GM18951 (cell line): ENCODE measurements around the gene KCNJ12.

Experiments
- POLR2A ChIP-seq: IDR thresholded peaks from 4 replicates; pipeline ENCODE4 v1.6.1; 2011; ENCODE audit warnings: mild to moderate bottlenecking; ENCODE audit not compliant: insufficient read length, insufficient read depth; ENCODE audit errors: extremely low read depth
- in situ Hi-C: fragments of 300-500 bp; cut with MboI; formaldehyde crosslinking; loops from one replicate; pipeline ENCODE4 v1.12.0; 2022; ENCODE audit warnings: low sequenced_read_pairs, mixed read lengths, inconsistent platforms; ENCODE audit not compliant: unreplicated experiment

The KCNJ12 gene

GRCh38 chr17:21354796-21355385, 21.3 kb upstream of the KCNJ12 start:
- TF ChIP-seq POLR2A, result no peak
- in situ Hi-C loops, result no loop called here

- no peak for TF ChIP-seq POLR2A
- in situ Hi-C loops, result no loop called here
Measured at GRCh38 chr17:21355586-21355985, 20.6 kb upstream of the KCNJ12 start.

- in situ Hi-C loops, result no loop called here
Measured at GRCh38 chr17:21356537-21357127, 19.5 kb upstream of the KCNJ12 start.

GRCh38 chr17:21357281-21357680, 18.9 kb upstream of the KCNJ12 start:
- in situ Hi-C loops, result no loop called here
- TF ChIP-seq POLR2A, result no peak

More at GRCh38 chr17:21356537-21357127, 19.5 kb upstream of the KCNJ12 start:
- no peak for TF ChIP-seq POLR2A

- in situ Hi-C loops, result no loop called here
Measured at GRCh38 chr17:21357696-21358656, 18.2 kb upstream of the KCNJ12 start.

GRCh38 chr17:21358682-21359482, 17.3 kb upstream of the KCNJ12 start:
- in situ Hi-C loops, result no loop called here

More at GRCh38 chr17:21357696-21358656, 18.2 kb upstream of the KCNJ12 start:
- no peak for TF ChIP-seq POLR2A

GRCh38 chr17:21359483-21359840, 16.7 kb upstream of the KCNJ12 start:
- in situ Hi-C loops, result no loop called here
- TF ChIP-seq POLR2A, result no peak

More at GRCh38 chr17:21358682-21359482, 17.3 kb upstream of the KCNJ12 start:
- no peak for TF ChIP-seq POLR2A

- TF ChIP-seq POLR2A, result no peak
Measured at GRCh38 chr17:21360048-21360447, 16.1 kb upstream of the KCNJ12 start.

GRCh38 chr17:21361020-21361809, 14.9 kb upstream of the KCNJ12 start:
- in situ Hi-C loops, result no loop called here
- TF ChIP-seq POLR2A, result no peak

More at GRCh38 chr17:21360048-21360447, 16.1 kb upstream of the KCNJ12 start:
- in situ Hi-C loops, result no loop called here

GRCh38 chr17:21362331-21362931, 13.7 kb upstream of the KCNJ12 start:
- in situ Hi-C loops, result no loop called here
- TF ChIP-seq POLR2A, result no peak

- TF ChIP-seq POLR2A, result no peak
- in situ Hi-C loops, result no loop called here
Measured at GRCh38 chr17:21363776-21364642, 12.1 kb upstream of the KCNJ12 start.
